NCI-H1105 (cell line): ENCODE data around the gene RIN2.

ENCODE experiments used
- DNase-seq: peaks from one replicate; lab custom pipeline; 2025; lab: John Stamatoyannopoulos, UW

The RIN2 gene

DNA sequence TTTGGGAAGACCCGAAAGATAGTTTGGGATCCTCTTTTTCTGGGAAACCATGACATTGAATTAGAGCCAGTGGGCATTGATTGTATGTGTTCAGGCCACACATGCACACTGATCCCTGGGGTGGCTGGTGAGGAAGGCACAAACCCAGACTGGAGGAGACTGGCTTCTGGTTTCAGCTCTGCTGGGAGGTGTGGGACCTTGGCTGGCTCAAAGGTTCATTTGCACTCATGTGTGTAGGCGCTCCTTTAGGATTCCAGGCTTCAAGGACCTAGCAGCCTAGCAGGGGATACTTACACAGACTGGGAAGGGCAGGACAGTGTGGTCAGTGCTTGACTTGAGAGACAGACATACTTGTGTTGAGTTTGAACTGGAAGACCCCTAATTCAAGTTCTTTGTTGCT lies 7.2 kb downstream of the RIN2 start:
- DNase-seq = no peak

GRCh38 chr20:19765913-19766312 lies 7.9 kb downstream of the RIN2 start:
- DNase-seq = no peak

DNA sequence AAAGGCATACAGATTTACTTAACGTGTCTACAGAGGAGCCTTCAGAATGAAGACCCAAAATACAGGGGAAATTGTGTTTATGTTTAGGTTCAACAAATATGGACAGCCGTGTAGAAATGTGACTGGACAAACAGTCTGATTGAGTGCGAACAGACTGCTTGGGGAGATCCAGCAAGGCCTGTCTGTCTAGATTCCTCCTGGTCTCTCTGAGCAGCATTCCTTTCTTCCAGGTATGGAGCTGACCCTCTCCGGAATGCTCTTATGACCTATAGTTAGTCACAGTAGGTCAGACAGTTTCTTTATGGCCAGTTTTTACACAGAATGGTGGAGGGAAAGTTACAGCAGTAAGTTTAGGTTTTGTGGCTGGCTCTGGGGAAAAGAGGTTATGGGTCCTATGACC lies 9.0 kb downstream of the RIN2 start:
- no peak for DNase-seq

GRCh38 chr20:19768325-19768842 lies 10.3 kb downstream of the RIN2 start:
- no peak for DNase-seq

- DNase-seq = no peak
These were observed 11.4 kb downstream of the RIN2 start for GRCh38 chr20:19769507-19769906.

DNA sequence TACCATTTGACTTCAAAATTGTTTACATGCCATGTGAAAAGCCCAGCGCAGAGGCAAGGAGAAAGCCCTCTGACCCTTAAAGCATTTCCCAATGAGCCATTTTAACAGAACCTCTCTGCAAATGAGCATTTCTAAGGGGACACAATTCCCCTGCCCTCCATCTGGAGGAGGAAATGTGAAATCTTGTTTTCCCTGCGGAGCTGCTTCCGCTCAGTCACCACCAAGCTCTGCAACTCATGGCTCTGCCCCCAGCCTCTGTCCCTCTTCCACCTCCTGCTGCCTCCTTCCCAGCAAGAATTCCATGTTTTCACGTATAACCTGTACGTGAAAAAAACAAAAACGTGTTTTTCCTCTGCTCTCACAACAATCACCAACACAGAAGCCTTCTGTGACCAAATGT lies 12.3 kb downstream of the RIN2 start:
- no peak for DNase-seq

GRCh38 chr20:19771031-19771430 lies 13.0 kb downstream of the RIN2 start:
- no peak for DNase-seq

- no peak for DNase-seq
These were observed 15.4 kb downstream of the RIN2 start for GRCh38 chr20:19773471-19773870.

- no peak for DNase-seq
These were observed 16.3 kb downstream of the RIN2 start for GRCh38 chr20:19774135-19774933.

DNA sequence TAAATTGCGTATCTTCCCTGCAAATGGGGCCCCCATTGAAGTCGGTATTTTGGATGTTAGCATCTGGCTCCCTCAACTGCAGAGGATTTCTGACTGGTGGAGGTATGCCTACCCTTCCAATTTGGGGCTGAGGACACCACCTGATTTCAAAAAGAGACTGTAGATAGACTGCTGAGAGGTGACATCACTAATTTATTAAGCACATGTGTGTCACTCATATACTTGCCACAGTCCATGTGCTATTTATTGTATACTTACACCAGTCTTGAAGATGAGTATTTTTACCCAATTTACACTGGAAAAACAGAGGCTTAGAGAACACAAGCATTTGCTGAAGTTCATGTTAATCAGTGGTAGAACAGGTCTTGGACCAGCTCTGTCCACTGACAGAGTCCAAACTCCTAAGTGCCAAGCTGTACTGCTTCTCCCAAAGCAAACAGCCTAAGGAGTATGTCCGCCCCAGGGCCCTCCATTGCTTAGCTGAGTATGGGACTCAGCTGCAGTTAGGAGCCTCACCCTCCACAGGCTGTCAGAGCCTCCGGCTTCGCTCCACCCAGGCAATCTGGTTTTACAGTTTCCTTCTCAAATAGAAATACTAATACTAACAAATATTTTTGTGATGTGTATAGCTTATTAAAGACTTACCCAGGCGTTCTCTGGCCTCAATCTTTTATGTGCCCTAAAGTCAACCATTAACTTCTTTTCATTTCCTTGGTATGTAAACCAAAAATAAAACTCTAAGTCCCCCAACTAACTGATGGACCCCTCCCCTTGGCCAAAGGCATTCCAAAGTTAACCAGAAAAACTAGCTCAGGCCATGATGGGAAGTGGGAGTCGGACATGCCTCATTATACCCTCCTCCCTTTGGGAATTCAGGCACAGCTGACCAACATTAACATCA lies 17.5 kb downstream of the RIN2 start:
- DNase-seq = no peak

DNA sequence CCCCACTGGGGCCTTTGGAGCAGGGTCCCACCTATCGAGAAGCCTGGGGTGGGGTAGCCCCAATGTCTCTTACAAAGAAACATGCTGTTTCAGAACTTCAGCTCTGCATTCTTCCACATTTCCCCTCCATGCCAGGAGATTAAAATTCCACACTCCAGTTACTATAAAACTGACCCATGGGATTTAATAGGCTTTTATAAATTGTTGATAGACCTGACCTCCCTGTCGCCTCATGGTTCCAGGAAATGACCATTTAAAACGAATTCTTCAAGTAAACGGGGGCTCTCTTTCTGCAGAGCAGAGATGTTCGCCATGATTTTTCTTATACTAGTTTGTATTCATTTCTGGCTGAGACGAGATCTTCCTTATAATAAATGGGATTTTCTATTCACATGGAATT lies 19.3 kb downstream of the RIN2 start:
- no peak for DNase-seq

DNA sequence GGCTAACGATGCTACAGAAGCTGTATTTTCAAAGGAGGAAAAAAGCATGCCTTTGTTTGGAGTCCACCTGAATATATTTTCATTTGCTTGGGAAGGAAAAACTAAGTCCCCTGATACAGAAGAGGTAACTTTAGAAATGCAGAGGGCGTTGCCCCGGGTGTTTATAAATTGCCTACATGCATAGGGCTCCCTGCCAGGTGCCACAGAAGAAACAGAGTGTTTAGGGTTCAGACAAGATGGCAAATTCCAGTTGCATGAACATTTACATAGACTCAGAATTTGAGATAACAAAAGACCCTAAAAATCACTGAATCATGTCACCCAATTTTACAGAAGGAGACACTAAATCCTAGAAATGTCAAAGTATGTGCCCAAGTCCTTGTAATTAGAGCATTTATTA lies 19.9 kb downstream of the RIN2 start:
- no peak for DNase-seq

GRCh38 chr20:19778404-19778803 lies 20.3 kb downstream of the RIN2 start:
- no peak for DNase-seq

- DNase-seq = no peak
These were observed 21.6 kb downstream of the RIN2 start for GRCh38 chr20:19779634-19780033.

DNA sequence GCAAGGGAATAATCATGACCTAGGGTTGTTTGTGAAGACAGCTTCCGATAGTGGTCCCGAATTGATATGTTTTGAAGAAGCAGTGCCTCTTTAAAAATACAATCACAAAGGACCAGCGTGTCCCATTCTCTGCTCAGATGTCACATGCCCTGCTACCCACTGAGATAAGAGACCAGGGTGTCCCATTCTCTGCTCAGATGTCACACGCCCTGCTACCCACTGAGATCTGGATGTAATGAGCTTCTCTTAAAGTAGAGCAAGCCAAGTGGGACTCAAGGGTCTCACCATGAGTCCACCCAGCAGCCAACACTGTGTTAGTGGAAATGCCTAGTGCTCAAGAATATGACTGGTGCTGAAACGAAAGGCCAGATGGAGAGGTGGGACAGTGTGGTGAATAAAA lies 22.2 kb downstream of the RIN2 start:
- DNase-seq = no peak

DNA sequence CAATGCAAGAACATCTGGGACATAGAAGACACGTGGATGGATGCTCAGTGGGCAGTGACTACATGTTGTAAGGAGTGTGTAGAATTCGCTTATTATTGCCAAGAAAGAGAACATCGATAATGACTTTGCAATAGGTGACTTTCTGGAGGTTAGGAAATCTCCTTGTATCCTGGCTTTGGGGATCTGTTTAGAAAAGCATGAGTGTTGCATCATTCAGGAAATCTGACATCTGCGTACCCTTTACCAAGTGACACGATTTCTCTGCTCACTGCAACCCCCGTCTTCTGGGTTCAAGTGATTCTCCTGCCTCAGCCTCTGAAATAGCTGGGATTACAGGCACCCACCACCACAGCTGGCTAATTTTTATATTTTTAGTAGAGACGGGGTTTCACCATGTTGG lies 23.2 kb downstream of the RIN2 start:
- no peak for DNase-seq

DNA sequence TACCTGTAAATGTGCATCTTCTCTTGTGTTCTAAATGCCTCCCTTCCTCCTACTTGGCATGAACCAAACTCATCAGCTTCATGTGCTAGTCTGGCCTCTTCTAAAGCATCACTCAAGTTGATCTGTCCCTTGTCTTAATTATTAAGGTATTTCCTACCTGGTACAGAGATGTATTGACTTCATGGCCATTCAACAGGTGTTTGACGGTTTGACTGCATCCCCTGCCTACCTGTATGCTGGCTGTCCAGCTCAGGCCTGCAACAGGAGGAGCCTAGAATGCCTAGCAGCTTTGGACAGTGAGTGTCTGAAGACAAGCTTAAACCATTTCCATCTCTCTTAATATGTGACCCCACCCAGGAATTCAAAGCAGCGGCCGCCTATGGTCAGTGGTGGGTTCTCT lies 24.6 kb downstream of the RIN2 start:
- no peak for DNase-seq

- DNase-seq = no peak
These were observed 25.9 kb downstream of the RIN2 start for GRCh38 chr20:19783966-19784401.

- peak; percentile 77 for DNase-seq
These were observed 26.6 kb downstream of the RIN2 start for GRCh38 chr20:19784511-19785172.

DNA sequence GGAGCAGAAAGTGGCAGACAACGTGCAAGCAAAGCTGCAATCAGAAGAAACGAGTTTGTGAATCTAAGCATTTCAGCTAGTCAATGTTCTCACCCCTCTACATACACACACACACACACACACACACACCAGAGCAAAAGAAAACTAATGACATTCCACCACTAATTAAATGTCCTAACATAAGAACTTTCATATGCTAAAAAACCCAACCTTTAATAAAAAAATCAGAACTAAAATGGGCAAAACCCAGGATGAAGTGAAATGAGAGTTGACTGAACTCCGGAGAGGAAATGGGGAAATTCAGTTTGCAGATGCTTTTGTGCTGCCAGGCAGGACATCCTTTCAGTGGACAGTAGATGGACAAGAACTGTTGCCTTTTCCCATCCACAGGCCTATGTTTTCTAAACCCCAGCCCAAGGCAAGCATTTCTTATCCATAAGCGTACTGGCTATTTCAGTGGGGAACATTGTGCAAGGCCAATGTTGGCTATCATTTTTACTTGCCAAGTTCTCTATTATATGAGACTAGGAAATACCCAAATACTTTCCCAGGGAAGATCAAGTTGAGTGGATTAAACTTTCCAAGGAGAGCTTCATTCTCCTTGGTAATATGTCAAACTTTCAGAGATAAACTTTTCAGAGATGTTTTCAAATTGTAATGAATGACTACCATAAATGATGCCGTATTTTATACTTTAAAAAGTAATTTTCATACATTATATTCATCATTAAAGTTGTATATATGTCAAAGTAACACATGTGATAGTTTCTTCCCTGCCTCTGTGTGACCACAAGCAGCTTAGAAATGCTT lies 27.3 kb downstream of the RIN2 start:
- no peak for DNase-seq

DNA sequence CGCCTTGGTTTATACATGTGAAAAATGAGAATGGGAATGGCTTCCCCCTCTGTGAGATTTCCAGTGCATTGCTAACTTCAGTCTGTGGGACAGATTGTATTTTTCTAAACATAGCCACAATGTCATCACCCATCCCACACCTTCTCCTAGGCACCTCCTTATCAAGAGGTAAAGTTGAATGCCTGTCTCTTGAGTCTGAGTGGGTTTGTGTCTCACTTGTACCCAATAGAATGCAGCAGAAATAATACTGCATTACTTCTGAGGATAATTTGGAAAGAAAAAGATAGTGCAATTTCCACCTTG lies 27.9 kb downstream of the RIN2 start:
- no peak for DNase-seq

DNA sequence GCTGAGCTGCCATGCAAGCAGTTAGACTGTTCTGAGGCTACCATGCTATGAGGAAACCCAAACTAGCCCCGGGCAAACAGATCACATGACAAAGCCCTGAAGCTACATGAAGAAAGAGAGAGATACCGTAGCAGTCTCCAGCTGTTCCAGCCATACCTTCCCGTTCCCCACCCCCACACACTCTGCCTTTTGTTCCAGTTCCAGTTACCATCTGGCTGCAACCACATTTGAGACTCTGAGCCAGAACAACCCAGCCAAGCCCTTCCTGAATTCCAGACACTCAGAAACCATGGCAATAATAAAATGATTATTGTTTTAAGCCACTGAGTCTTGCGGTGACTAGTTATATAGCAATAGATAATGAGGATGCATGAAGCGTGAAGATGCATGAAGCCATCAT lies 28.3 kb downstream of the RIN2 start:
- DNase-seq = peak; percentile 7
